Activated T-helper 2 cell treated with anti-CD3 and anti-CD28 coated beads, Interferon-gamma antibody, Interleukin-2, Interleukin-4, amounts not matched to agents 10 μg/mL and 5 μg/mL and 100 μg/mL, durations not matched to agents 14 hours and 24 hours and 36 hours (primary cell): Measurements from ENCODE around the gene SPIRE1. TPM values are rescaled to one million over a fixed set of nuclear protein-coding genes. Genes with fewer than 3 reads are reported as not detected.
"Not testable (repeated sequence)": the region's sequence is repeated elsewhere in the genome, so short reads cannot be mapped to it uniquely, and the experiment has no call there.

Experiments
- DNase-seq: peaks from one replicate; pipeline ENCODE4 v3.0.0; 2021; ENCODE audit warnings: low spot score
- H3K27ac Mint-ChIP-seq: one replicate; pipeline ENCODE4 v1.8.0; 2021; ENCODE audit warnings: mixed read lengths
- H3K27me3 Mint-ChIP-seq: one replicate; pipeline ENCODE4 v1.8.0; 2021; ENCODE audit warnings: low read depth, mixed read lengths
- H3K36me3 Mint-ChIP-seq: one replicate; pipeline ENCODE4 v1.8.0; 2021; ENCODE audit warnings: low read depth, mixed read lengths
- H3K4me1 Mint-ChIP-seq: one replicate; pipeline ENCODE4 v1.8.0; 2021; ENCODE audit warnings: low read depth, mixed read lengths
- H3K4me3 Mint-ChIP-seq: one replicate; pipeline ENCODE4 v1.8.0; 2021; ENCODE audit warnings: low read depth, mild to moderate bottlenecking, moderate library complexity, mixed read lengths
- H3K9me3 Mint-ChIP-seq: one replicate; pipeline ENCODE4 v1.8.0; 2021; ENCODE audit warnings: mixed read lengths
- intact Hi-C: fragments of 100-400 bp; cut with micrococcal nuclease; formaldehyde crosslinking; loops from one replicate; pipeline ENCODE4 v1.15.1; 2023
- total RNA-seq: library from RNA; stranded (reverse); gene quantifications from 2 replicates; pipeline ENCODE4 v1.2.3, GENCODE V29; 2022

Gene SPIRE1
- total RNA-seq, 1 donor from 2014 or later, result 19.0 TPM

- Mint-ChIP-seq H3K27me3 (peaks cover 6% of the 10 kb centered on the region), H3K4me1 (peaks cover 17% of the 10 kb centered on the region), H3K4me3 (peak overlapping the region; percentile 15), H3K27ac (no peak overlapping the region), H3K36me3 (peaks cover 7% of the 10 kb centered on the region), H3K9me3 (no peaks in the 10 kb centered on the region)
- no peak for DNase-seq
- intact Hi-C loops, result loop anchor here (1.0 to 5.0 kb wide), 5 partner anchors 43 to 388 kb away; partner anchors contain the start of genes CEP76, PRELID3A and PSMG2
Observed at GRCh38 chr18:12659904-12660605, 2.1 kb upstream of the SPIRE1 start.

- peaks cover 6% of the 10 kb centered on the region for H3K27me3 Mint-ChIP-seq
- no peak for DNase-seq
- no peaks in the 10 kb centered on the region for H3K9me3 Mint-ChIP-seq
- peak overlapping the region; percentile 63 for H3K27ac Mint-ChIP-seq
- H3K4me1 Mint-ChIP-seq, result peaks cover 25% of the 10 kb centered on the region
- H3K36me3 Mint-ChIP-seq, result peaks cover 10% of the 10 kb centered on the region
- H3K4me3 Mint-ChIP-seq, result peak overlapping the region; percentile 84
- intact Hi-C loops, result loop anchor here (1.0 to 5.0 kb wide), 6 partner anchors 44 to 386 kb away; partner anchors contain the start of genes CEP76, PRELID3A and PSMG2
Observed at GRCh38 chr18:12658426-12659138, 675 bp upstream of the SPIRE1 start.

GRCh38 chr18:12656938-12657683 lies 796 bp downstream of the SPIRE1 start:
- H3K4me3 Mint-ChIP-seq, result peak overlapping the region; percentile 85
- no peaks in the 10 kb centered on the region for H3K9me3 Mint-ChIP-seq
- H3K27ac Mint-ChIP-seq, result peak overlapping the region; percentile 69
- H3K27me3 Mint-ChIP-seq, result peaks cover 6% of the 10 kb centered on the region
- peaks cover 35% of the 10 kb centered on the region for H3K4me1 Mint-ChIP-seq
- H3K36me3 Mint-ChIP-seq, result peaks cover 12% of the 10 kb centered on the region
- no peak for DNase-seq
- intact Hi-C loops, result loop anchor here (5.0 kb wide), 3 partner anchors 250 to 385 kb away; partner anchors contain the start of gene PRELID3A

- peaks cover 12% of the 10 kb centered on the region for H3K36me3 Mint-ChIP-seq
- peak overlapping the region; percentile 85 for H3K4me3 Mint-ChIP-seq
- DNase-seq, result no peak
- H3K27me3 Mint-ChIP-seq, result peaks cover 6% of the 10 kb centered on the region
- intact Hi-C loops, result loop anchor here (5.0 kb wide), 3 partner anchors 249 to 384 kb away; partner anchors contain the start of gene PRELID3A
- no peaks in the 10 kb centered on the region for H3K9me3 Mint-ChIP-seq
- peak overlapping the region; percentile 69 for H3K27ac Mint-ChIP-seq
- peaks cover 40% of the 10 kb centered on the region for H3K4me1 Mint-ChIP-seq
Observed at GRCh38 chr18:12656605-12656937, 1.3 kb downstream of the SPIRE1 start.

GRCh38 chr18:12654971-12655370 lies 2.9 kb downstream of the SPIRE1 start:
- Mint-ChIP-seq H3K4me3 (peak overlapping the region; percentile 62), H3K27ac (no peak overlapping the region), H3K27me3 (peaks cover 6% of the 10 kb centered on the region), H3K9me3 (no peaks in the 10 kb centered on the region), H3K36me3 (peaks cover 12% of the 10 kb centered on the region), H3K4me1 (peaks cover 45% of the 10 kb centered on the region)
- no peak for DNase-seq
- intact Hi-C loops, result loop anchor here (5.0 kb wide), 4 partner anchors 53 to 383 kb away; partner anchors contain the start of gene PRELID3A

GRCh38 chr18:12652861-12653401 lies 5.0 kb downstream of the SPIRE1 start:
- peak; percentile 40 for DNase-seq
- Mint-ChIP-seq H3K27ac (peak overlapping the region; percentile 79), H3K4me3 (peak overlapping the region; percentile 40), H3K9me3 (no peaks in the 10 kb centered on the region), H3K27me3 (no peaks in the 10 kb centered on the region), H3K36me3 (peaks cover 12% of the 10 kb centered on the region), H3K4me1 (peaks cover 46% of the 10 kb centered on the region)
- intact Hi-C loops, result loop anchor here (5.0 kb wide), 1 partner anchor 51 kb away; no protein-coding TSS in a partner anchor

GRCh38 chr18:12651651-12652050 lies 6.3 kb downstream of the SPIRE1 start:
- H3K27ac Mint-ChIP-seq, result peak overlapping the region; percentile 79
- H3K9me3 Mint-ChIP-seq, result no peaks in the 10 kb centered on the region
- no peaks in the 10 kb centered on the region for H3K27me3 Mint-ChIP-seq
- H3K36me3 Mint-ChIP-seq, result peaks cover 11% of the 10 kb centered on the region
- no peak for DNase-seq
- intact Hi-C loops, result loop anchor here (5.0 kb wide), 1 partner anchor 49 kb away; no protein-coding TSS in a partner anchor
- H3K4me3 Mint-ChIP-seq, result no peak overlapping the region
- H3K4me1 Mint-ChIP-seq, result peaks cover 44% of the 10 kb centered on the region

- Mint-ChIP-seq H3K4me3 (no peak overlapping the region), H3K27ac (no peak overlapping the region), H3K27me3 (peaks cover 4% of the 10 kb centered on the region), H3K36me3 (no peaks in the 10 kb centered on the region), H3K4me1 (peaks cover 26% of the 10 kb centered on the region), H3K9me3 (no peaks in the 10 kb centered on the region)
- no peak for DNase-seq
- intact Hi-C loops, result no loop called here
Observed at GRCh38 chr18:12647773-12648172, 10.1 kb downstream of the SPIRE1 start.

GRCh38 chr18:12645751-12646203 lies 12.1 kb downstream of the SPIRE1 start:
- Mint-ChIP-seq H3K4me1 (peaks cover 11% of the 10 kb centered on the region), H3K9me3 (no peaks in the 10 kb centered on the region), H3K4me3 (no peak overlapping the region), H3K36me3 (no peaks in the 10 kb centered on the region), H3K27me3 (peaks cover 5% of the 10 kb centered on the region), H3K27ac (no peak overlapping the region)
- no peak for DNase-seq
- intact Hi-C loops, result no loop called here

- intact Hi-C loops, result no loop called here
- no peak overlapping the region for H3K27ac Mint-ChIP-seq
- peaks cover 5% of the 10 kb centered on the region for H3K27me3 Mint-ChIP-seq
- DNase-seq, result no peak
- H3K36me3 Mint-ChIP-seq, result no peaks in the 10 kb centered on the region
- H3K4me1 Mint-ChIP-seq, result peaks cover 16% of the 10 kb centered on the region
- H3K9me3 Mint-ChIP-seq, result no peaks in the 10 kb centered on the region
- H3K4me3 Mint-ChIP-seq, result no peak overlapping the region
Observed at GRCh38 chr18:12645254-12645653, 12.7 kb downstream of the SPIRE1 start.

- H3K36me3 Mint-ChIP-seq, H3K9me3 Mint-ChIP-seq, intact Hi-C loops, H3K27me3 Mint-ChIP-seq, H3K27ac Mint-ChIP-seq, DNase-seq, H3K4me3 Mint-ChIP-seq: not testable (repeated sequence)
- peaks cover 12% of the 10 kb centered on the region for H3K4me1 Mint-ChIP-seq
Observed at GRCh38 chr18:12643756-12644155, 14.2 kb downstream of the SPIRE1 start.

GRCh38 chr18:12640881-12641200 lies 17.1 kb downstream of the SPIRE1 start:
- H3K4me3 Mint-ChIP-seq, result no peak overlapping the region
- intact Hi-C loops, result no loop called here
- H3K4me1 Mint-ChIP-seq, result peaks cover 23% of the 10 kb centered on the region
- no peak for DNase-seq
- H3K36me3 Mint-ChIP-seq, result no peaks in the 10 kb centered on the region
- H3K9me3 Mint-ChIP-seq, result no peaks in the 10 kb centered on the region
- peaks cover 5% of the 10 kb centered on the region for H3K27me3 Mint-ChIP-seq
- H3K27ac Mint-ChIP-seq, result no peak overlapping the region
